Mesodermal cell (in vitro differentiated cells): ENCODE measurements around the gene SBSN. TPM values are rescaled to one million over a fixed set of nuclear protein-coding genes. Genes with fewer than 3 reads are reported as not detected.

Experiments
- H3K27ac ChIP-seq: 2 replicates; pipeline ENCODE4 v1.7.0; 2013; ENCODE audit warnings: mild to moderate bottlenecking, low read depth, low read length, moderate library complexity; ENCODE audit not compliant: severe bottlenecking
- H3K36me3 ChIP-seq: 2 replicates; pipeline ENCODE4 v1.7.1; 2013; ENCODE audit warnings: mild to moderate bottlenecking, low read length, moderate library complexity; ENCODE audit not compliant: control insufficient read depth, insufficient read depth
- H3K4me1 ChIP-seq: one replicate; pipeline ENCODE4 v1.7.1; 2013; ENCODE audit warnings: mild to moderate bottlenecking, low read length; ENCODE audit not compliant: insufficient read depth, control insufficient read depth, poor library complexity, severe bottlenecking
- H3K4me3 ChIP-seq: 2 replicates; pipeline ENCODE4 v1.7.0; 2013; ENCODE audit warnings: low read length, control low read depth, mild to moderate bottlenecking; ENCODE audit not compliant: insufficient read depth, poor library complexity, severe bottlenecking; ENCODE audit errors: extremely low read depth
- H3K9me3 ChIP-seq: 2 replicates; pipeline ENCODE4 v1.7.1; 2013; ENCODE audit warnings: mild to moderate bottlenecking, low read length, moderate library complexity; ENCODE audit not compliant: control insufficient read depth
- WGBS, 2 experiments: methylation state at CpG; one replicate each; pipeline ENCODE4 v1.1.5; 2013; ENCODE audit warnings: missing lambda C conversion rate in 2 of 2; ENCODE audit not compliant: insufficient coverage in 2 of 2; 5-methylcytosine and 5-hydroxymethylcytosine counted together
- polyA plus RNA-seq, 2 experiments: library from polyadenylated mRNA; stranded (reverse); fragments of 50-300 nt; gene quantifications; one replicate each; pipeline ENCODE4 v1.2.3, GENCODE V29; 2013

The SBSN gene
- not detected for polyA plus RNA-seq (2013, experiment 1 of 2)
- not detected for polyA plus RNA-seq (2013, experiment 2 of 2)

GRCh38 chr19:35528218-35529038, at the start of gene SBSN:
SBSN (minus strand) TSS chr19:35528311; CDS start chr19:35528281, 30 bp downstream.
- Histone ChIP-seq H3K9me3 (no peaks in the 10 kb centered on the region), H3K27ac (no peak within 1 kb of the TSS), H3K4me1 (no peaks in the 10 kb centered on the region), H3K4me3 (no peak within 1 kb of the TSS), H3K36me3 (no peaks in the 10 kb centered on the region)
- WGBS, 2 experiments, result 76 to 81% methylated on average over 3 to 4 of the region's 11 CpGs

GRCh38 chr19:35571406-35571965, 43.4 kb upstream of the SBSN start:
- no peaks in the 10 kb centered on the region for H3K4me1 ChIP-seq
- no peak overlapping the region for H3K4me3 ChIP-seq
- WGBS, 2 experiments, result 71 to 88% methylated on average over 1 of the region's 1 CpG

GRCh38 chr19:35569281-35569781, 41.2 kb upstream of the SBSN start:
- Histone ChIP-seq H3K4me3 (no peak overlapping the region), H3K4me1 (no peaks in the 10 kb centered on the region), H3K27ac (no peak overlapping the region), H3K9me3 (no peaks in the 10 kb centered on the region), H3K36me3 (no peaks in the 10 kb centered on the region)
- WGBS, 2 experiments, result 43 to 77% methylated on average over 2 to 3 of the region's 5 CpGs

More at GRCh38 chr19:35571406-35571965, 43.4 kb upstream of the SBSN start:
- Histone ChIP-seq H3K36me3 (no peaks in the 10 kb centered on the region), H3K9me3 (peaks cover 12% of the 10 kb centered on the region), H3K27ac (no peak overlapping the region)

- H3K36me3 ChIP-seq, result no peaks in the 10 kb centered on the region
- H3K9me3 ChIP-seq, result no peaks in the 10 kb centered on the region
- no peaks in the 10 kb centered on the region for H3K4me1 ChIP-seq
- WGBS, 2 experiments, result 72 to 87% methylated on average over 3 to 7 of the region's 7 CpGs
- no peak overlapping the region for H3K27ac ChIP-seq
- H3K4me3 ChIP-seq, result no peak overlapping the region
Measured at GRCh38 chr19:35566738-35567137, 38.6 kb upstream of the SBSN start.

GRCh38 chr19:35565016-35565856, 37.1 kb upstream of the SBSN start:
- no peak overlapping the region for H3K27ac ChIP-seq

GRCh38 chr19:35563207-35563829, 35.2 kb upstream of the SBSN start, which contains the start of gene ATP4A:
ATP4A (minus strand) TSS chr19:35563658; CDS start chr19:35563629, 29 bp downstream.
- Histone ChIP-seq H3K9me3 (no peaks in the 10 kb centered on the region), H3K4me3 (no peak within 1 kb of the TSS), H3K4me1 (no peaks in the 10 kb centered on the region), H3K27ac (no peak within 1 kb of the TSS), H3K36me3 (no peaks in the 10 kb centered on the region)
- 82 to 84% methylated on average over 4 to 5 of the region's 15 CpGs for WGBS, 2 experiments

More at GRCh38 chr19:35565016-35565856, 37.1 kb upstream of the SBSN start:
- H3K36me3 ChIP-seq, result no peaks in the 10 kb centered on the region
- no peak overlapping the region for H3K4me3 ChIP-seq
- WGBS, 2 experiments, result 87 to 88% methylated on average over 9 to 12 of the region's 12 CpGs
- no peaks in the 10 kb centered on the region for H3K4me1 ChIP-seq
- H3K9me3 ChIP-seq, result no peaks in the 10 kb centered on the region

GRCh38 chr19:35562776-35563175, 34.7 kb upstream of the SBSN start:
- 74 to 76% methylated on average over 2 of the region's 2 CpGs for WGBS, 2 experiments
- Histone ChIP-seq H3K9me3 (no peaks in the 10 kb centered on the region), H3K36me3 (no peaks in the 10 kb centered on the region), H3K4me1 (no peaks in the 10 kb centered on the region), H3K4me3 (no peak overlapping the region), H3K27ac (no peak overlapping the region)

GRCh38 chr19:35562336-35562735, 34.2 kb upstream of the SBSN start:
- 60 to 75% methylated on average over 13 to 17 of the region's 17 CpGs for WGBS, 2 experiments
- Histone ChIP-seq H3K9me3 (no peaks in the 10 kb centered on the region), H3K27ac (no peak overlapping the region)

GRCh38 chr19:35561436-35561835, 33.3 kb upstream of the SBSN start:
- WGBS, 2 experiments, result 86% methylated on average over 5 of the region's 6 CpGs
- H3K27ac ChIP-seq, result no peak overlapping the region
- H3K36me3 ChIP-seq, result no peaks in the 10 kb centered on the region
- no peaks in the 10 kb centered on the region for H3K9me3 ChIP-seq
- no peaks in the 10 kb centered on the region for H3K4me1 ChIP-seq
- no peak overlapping the region for H3K4me3 ChIP-seq

More at GRCh38 chr19:35562336-35562735, 34.2 kb upstream of the SBSN start:
- H3K4me1 ChIP-seq, result no peaks in the 10 kb centered on the region
- H3K36me3 ChIP-seq, result no peaks in the 10 kb centered on the region
- no peak overlapping the region for H3K4me3 ChIP-seq

GRCh38 chr19:35560677-35561076, 32.6 kb upstream of the SBSN start:
- no peak overlapping the region for H3K27ac ChIP-seq
- 69 to 70% methylated on average over 5 to 6 of the region's 6 CpGs for WGBS, 2 experiments
- H3K4me1 ChIP-seq, result no peaks in the 10 kb centered on the region
- no peaks in the 10 kb centered on the region for H3K9me3 ChIP-seq
- no peak overlapping the region for H3K4me3 ChIP-seq
- no peaks in the 10 kb centered on the region for H3K36me3 ChIP-seq
